HG03354 (cell line): Measurements from ENCODE around the gene MGME1.
A peak's percentile ranks its signal among the peaks of the same experiment; 100 is the strongest.

Source experiments
- ATAC-seq: cut with Tn5 transposase; IDR thresholded peaks from one replicate; pipeline ENCODE4 v1.9.1; 2021; ENCODE audit warnings: mild to moderate bottlenecking; ENCODE audit not compliant: unreplicated experiment, poor library complexity, severe bottlenecking

The MGME1 gene

DNA sequence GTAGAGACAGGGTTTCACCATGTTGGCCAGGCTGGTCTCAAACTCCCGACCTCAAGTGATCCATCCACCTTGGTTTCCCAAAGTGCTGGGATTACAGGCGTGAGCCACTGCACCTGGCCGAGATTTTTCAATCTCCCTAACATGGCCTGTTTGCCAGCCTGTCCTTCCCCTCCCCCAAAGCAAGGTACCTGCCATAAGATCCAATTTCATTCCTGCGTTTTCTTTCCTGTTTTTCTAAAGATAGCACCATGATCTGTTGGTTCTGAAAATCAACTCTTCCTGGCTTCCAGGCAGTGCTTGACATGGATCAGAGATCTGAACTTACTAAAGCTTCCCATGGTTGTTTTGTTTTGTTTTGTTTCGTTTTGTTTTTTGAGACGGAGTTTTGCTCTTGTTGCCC lies 7.5 kb downstream of the MGME1 start:
- ATAC-seq = no peak

DNA sequence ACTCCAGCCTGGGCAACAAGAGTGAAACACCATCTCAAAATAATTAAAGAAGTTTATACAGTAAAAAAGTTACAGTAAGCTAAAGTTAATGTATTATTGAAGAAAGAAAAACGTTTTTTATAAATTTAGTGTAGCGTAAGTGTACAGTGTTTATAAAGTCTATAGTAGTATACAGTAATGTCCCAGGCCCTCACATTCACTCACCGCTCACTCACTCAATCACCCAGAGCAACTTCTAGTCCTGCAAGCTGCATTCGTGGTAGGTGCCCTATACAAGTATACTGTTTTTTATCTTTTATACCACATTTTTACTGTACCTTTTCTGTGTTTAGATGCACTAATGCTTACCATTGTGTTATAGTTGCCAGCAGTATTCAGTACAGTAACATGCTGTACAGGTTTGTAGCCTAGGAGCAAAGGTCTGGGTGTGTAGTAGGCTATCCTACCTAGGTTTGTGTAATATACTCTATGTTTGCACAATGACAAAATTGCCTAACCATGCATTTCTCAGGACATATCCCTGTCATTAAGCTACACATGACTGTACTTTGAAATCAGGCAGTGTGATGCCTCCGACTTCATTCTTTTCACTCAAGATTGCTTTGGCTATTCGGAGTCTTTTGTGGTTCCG lies 16.7 kb downstream of the MGME1 start:
- ATAC-seq = no peak

DNA sequence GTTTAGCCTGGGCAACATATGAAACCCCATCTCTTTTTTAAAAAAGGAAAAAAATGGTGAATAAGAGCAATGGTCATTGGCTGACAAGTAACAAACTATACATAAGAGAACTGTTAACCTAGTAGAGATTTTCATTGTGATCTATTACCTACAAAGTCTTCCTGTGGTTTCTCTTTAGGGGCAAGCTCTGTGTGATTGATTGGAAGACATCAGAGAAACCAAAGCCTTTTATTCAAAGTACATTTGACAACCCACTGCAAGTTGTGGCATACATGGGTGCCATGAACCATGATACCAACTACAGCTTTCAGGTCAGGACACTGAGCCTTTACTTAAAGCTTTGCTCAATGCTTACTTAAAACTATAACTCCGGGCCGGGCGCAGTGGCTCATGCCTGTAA lies 19.2 kb downstream of the MGME1 start:
- ATAC-seq = no peak

DNA sequence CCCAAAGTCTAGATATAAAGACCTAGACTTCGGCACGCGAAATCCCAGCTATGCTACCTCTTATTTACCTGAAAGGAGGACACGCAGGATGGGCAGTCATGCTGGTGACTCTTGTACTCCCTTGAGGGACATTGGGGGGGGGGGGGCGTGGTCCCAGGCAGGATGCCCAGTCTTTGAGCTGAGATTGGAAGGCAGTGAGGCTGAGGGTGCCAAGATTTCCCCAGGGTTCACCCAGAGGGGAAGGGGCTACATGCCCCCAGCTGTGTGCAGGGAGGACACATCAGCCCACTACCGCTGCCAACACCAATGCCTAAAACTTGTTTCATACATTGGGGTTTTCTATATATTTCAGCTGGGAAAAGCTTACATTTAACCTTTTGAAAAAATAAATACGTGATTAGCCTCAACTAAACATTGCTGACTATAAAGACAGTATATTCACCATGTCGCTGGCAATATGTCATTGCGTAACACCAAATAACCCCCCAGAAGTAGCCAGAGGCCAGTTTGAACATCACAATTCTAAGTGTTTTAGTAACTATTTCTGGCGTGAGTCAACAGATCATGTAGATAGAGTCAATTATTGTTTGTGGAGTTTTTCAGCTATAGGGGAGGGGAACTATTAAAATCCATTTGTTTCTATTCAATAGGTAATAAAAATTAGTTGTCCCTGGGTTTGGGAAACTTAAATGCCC lies 21.6 kb downstream of the MGME1 start:
- ATAC-seq = no peak

DNA sequence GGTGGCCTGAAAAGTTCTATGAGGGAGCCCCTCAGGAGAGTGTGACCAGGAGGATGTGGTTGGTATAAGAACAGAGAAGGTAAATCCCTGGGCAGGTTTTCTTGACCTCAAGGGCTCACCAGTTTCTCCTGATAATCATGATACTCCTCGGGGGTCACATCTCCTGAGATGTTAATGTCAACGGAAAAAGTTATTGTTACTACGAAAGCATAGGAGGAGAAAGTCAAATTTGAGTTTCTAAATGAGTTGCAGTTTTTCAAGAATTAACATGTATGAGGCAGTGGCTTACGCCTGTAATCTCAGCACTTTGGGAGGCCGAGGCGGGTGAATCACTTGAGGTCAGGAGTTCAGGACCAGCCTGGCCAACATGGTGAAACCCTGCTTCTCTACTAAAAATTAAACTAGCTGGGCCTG lies 23.4 kb downstream of the MGME1 start:
- ATAC-seq = no peak

DNA sequence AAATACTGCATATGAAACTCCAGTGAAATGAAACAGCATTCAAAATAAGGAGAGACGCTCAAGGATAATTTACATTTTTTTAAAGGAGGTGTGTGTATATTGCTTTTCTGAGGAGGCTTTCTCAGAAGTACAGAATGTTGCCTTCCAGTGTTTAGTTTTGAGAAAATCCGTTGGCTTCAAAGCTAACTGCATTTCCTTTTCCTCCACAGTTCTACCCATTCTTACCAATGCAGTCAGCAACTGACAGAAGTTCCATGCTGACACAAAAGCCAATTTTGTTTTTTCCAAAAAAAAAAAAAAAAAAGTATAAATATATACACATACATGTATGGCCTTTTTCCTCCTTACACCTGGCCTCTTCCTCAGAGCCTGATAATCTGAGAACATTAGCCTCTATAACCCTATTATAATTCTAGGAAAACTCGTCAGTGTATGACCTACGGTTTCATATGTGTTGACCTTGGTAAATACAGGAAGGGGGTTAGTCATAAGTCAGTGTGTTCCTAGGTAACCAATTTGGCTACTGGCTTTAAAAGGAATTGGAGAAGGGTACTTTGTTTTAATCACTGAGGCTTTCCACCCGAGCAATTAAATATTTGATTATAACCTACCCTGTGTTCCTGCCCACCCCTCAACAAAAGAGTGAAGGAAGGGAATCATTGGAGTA lies 24.2 kb downstream of the MGME1 start:
- no peak for ATAC-seq

DNA sequence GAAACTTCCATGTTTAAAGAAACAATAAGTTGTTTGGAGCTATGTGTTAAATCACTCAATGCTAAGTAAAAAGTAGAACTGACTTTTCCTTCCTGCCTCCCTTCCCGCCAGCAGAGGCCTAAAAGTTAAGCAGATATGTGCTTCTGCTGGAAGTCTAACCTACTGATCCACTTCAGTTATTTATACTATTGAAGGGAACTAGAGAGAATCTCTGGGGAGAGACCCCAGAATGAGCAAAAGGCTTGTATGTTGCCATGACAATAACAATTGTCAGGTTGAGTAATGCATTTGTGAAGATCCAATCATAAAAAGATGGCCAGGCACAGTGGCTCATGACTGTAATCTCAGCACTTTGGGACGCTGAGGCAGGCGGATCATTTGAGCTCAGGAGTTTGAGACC lies 24.7 kb downstream of the MGME1 start:
- ATAC-seq = no peak

DNA sequence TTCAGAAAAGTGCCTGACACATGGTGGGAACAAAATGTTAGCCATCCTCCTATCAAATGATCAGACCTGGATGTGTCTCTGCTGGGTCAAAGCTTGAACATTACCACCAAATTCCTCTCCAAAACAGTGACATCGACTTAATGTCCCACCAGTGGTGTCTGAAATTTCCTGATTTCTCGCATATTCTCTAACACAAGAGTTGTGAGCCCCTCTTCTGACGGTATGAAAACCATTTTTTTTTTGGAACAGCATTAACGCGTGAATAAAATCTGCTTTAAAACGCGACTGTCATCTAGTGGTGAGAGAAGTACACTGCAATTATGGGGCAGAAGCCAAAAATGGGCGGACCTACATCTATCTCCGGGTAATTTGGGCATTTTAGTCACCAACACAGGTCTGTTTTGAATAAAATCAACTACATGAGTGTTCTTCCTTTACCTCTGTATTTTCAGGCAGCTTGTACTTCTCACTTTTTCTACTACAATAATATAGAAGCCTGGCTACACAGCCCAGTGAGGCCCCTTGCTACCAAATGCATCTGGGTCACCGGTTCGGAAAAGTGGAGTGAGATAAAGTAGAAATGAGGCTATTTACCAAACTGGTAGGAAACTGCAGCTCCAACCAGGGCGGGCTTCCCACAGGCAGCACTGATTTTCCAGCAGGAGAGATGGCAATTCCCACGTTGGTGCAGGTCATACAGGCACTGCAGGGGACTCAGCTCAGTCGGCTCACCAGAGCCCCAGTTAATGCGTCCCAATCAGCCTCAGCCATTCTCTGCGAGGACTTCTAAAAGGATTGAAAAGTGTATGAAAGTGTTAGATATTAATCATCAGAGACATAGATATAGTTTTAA lies 27.4 kb downstream of the MGME1 start:
- peak; percentile 51 for ATAC-seq

DNA sequence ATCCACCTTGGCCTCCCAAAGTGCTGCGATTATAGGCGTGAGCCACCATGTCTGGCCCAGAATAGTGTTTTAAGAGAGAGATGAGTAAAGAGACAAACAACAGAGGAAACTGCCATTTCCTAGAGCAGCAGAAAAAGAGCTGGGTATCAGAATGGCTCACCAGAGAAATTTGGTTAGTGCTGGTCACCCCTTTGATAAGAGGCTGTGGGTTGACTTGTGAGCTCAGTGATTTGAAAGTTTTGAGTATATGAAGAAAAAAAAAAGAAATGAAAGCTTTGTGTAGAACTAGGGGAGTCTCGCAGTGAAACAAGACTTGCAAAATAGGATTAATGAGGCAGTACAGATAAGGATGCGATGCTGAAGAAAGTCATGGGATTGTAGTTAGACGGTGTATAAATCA lies 29.6 kb downstream of the MGME1 start:
- ATAC-seq = no peak

DNA sequence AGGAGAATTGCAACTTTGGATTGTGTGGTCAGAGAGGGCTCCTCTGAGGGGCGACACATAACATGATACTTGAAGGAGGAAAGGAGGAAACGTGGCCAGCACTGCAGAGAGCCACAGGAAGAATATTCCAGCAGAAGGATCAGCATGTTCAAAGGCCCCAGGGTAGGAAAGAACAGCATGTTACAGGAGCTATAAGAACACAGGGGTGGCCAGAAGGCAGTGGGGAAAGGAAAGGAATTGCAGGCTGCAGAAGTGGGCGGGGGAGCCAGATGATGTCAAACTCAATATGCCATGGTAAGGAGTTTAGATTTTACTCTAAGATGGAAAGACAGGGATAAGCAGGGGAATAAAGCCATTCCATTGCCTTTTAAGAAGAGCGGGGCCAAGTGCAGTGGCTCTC lies 30.7 kb downstream of the MGME1 start:
- no peak for ATAC-seq

DNA sequence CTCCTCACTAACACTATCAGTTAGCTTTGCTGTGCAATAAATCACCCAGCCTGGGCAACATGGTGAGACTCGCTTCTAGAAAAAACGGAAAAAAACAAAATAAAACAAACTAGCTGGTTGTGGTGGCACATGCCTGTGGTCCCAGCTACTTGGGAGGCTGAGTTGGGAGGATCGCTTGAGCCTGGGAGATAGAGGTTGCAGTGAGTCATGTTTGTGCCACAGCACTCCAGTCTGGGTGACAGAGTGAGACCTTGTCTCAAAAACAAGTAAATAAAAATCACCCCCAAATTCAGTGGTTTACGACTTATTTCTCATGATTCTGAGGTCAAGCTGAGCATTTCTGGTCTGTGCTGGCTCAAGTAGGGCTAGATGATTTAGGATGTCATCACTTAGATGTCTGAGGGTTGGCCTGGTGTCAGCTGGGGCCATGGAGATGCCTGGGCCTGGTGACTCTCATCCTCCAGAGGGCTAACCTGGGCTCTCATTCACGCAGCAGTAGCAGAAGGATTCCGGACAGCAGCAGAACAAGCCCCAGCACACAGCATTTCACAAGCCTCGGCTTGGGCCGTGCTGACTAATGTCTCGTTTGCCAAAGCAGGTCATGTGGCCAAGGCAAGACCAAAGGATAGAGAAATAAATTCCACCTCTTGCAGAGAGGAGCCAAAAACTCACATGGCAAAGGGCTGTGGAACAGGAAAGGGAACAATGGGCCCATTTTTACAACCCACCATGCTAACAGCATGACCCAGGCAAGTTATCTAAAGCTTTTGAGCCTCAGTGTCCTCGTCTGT lies 32.5 kb downstream of the MGME1 start:
- no peak for ATAC-seq

DNA sequence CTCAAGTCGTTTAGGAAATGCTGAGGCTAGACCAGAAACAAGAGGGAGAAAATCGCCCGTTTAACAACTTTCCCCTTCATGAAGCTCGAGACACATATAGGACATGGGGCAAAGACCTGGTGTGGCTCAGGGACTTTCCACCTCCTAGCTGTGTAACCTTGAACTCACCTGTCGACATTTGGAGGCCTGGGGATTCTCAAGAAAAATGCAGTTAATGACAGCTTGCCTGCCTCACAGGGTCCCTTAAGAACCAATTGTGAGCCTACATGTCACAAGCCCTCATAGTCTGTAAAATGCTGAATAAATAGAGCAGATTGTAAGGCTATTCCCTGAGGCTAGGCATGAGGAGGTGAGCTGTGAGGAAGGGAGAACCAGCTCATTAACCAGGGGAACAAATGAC lies 35.1 kb downstream of the MGME1 start:
- peak; percentile 39 for ATAC-seq

DNA sequence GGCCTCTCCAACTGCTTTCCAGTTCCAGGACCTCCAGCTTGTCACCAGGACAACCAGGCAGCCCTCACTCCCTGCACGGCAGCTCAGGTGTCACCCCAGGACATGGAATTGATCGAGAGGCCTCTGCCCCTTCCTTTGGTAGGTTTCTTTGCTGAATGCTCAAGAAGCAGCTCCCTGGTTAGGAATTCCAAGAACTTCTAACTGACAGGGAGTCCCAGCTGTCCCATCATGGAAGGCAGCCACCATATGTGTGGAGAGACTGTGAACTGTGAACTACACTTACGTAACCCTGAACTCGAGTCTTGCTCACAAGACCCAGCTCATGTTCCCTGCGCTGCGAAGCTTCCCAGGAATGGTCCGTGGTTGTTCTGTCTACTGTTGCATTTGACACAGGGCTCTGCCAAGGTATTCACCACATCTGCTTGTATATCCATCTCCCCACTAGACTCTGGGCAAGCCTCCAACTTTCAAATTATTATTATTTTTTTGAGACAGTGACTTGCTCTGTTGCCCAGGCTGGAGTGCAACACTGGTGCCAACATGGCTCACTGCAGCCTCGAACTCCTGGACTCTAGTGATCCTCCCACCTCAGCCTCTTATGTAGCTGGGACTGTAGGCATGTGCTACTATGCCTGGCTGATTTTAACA lies 35.7 kb downstream of the MGME1 start:
- ATAC-seq = no peak

DNA sequence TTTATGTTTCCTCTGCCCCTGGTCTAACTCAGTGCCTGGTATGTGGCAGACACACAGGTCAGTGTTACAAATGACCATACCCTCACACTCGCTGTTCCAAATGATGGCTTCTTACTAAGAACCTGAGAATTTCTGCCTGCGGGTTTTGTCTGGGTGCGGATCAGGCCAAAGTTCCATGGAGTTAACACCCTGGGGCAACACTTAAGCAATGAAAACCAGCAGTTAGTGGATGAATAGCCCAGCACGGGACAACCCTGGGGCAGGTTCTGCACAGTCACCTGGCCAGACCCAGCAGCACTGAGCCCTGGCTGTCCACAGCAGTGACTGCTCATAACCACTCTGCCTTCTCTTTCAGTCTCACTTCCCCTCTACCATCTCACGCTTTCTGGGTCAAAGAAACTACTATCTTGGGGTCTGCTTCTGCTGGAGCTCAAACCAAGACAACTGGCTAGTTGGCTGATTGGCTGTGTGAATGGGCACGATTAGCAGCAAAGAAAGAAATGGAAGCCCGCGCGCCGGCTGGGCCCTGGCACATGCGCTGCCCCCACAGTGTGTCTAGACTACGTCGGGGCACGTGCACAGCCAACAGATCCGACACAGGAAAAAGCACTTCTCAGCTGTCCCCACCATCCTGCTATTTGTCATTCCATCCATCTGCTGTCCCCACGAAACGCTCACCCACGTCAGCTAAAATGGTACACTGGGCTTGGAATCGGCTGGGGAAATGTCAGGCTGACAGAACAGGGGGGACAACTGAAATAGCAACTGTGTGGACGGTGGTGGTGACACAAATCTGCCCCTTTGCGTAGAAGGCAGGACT lies 36.6 kb downstream of the MGME1 start:
- peak; percentile 96 for ATAC-seq

DNA sequence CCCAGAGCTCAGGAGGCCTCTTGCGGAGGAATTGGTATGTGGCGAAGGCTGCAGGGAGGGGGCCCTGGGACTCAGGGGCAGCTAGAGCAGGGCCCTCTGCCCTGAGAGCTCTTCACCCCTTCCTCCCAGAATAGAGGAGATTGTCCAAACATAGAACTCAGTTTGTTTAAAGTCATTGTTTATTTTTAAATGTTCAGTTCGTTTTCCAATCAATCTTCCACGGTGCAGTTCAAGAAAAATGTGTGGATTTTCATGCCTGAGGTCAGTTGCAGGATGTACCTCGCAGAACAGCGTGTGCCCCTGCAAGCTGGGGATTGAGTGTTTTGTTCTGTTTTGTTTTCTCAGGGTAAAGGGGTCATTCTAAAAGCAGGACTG lies 37.2 kb downstream of the MGME1 start:
- ATAC-seq = no peak

DNA sequence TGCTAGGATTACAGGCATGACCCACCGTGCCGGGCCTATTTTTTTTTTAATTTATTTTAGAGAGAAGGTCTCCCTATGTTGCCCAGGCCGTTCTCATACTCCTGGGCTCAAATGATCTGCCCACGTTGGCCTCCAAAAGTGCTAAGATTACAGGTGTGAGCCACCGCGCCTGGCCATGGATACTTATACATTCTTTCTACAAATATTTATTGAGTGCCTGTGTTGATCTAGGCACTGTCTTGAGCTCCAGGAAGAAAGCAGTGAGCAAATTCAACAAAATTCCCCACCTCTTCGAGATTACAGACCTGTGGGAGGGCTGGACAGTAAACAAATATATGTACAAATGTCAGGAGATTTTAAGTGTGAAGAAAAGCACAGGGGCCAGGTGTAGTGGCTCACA lies 37.9 kb downstream of the MGME1 start:
- no peak for ATAC-seq

DNA sequence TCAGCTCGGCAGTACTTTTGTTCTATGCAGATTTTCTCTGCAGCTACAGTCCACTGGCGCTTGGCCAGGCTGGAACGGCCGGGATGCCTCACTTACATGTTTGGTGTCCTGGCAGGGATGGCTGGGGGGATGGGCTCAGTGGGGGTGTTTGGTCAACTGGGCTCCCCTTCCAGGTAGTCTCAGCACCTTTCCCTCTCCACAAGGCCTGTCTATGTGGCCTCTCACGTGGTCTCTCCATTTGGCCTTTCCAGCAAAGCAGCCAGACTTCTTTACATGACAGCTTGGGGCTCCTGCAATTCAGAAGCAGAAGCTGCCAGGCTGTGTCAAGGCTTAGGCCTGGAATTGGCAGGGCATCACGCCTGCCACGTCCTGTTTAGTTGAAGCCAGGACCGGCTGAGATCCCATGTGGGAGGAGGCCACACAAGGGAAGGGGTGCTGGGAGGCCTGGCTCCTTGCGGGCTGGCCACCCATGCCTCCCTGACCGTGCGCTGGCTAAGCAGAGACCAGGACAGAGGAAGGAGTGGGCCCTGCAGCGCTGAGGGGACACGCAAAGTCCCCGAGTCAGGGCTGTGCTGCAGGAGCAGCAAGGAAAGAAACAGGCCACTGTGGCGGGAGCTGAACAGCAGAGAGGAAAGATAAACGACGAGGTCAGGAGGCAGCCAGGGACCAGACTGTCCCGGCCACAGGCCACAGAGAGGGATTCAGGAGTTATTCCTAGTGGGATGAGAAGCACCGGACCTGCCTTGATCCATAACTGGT lies 38.9 kb downstream of the MGME1 start:
- no peak for ATAC-seq

DNA sequence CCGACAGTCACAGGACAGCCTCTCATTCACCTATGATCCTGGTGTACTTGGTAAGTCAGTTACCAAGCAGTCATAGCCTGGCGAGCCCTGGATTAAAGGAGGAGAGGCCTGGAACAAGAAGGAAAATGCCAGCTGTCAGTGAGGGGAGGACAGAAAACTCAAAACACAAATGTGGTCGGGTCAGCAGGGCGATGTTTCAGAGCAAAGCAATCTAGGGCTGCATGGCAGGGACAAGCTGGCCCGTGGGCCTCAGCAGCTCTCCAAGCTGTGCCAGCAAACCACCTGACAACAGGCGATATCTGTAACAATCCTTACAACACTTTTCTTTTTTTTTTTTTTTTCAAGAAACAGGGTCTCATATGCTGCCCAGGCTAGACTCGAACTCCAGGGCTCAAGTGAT lies 40.3 kb downstream of the MGME1 start:
- no peak for ATAC-seq
